OCI-LY7 (cell line): ENCODE data around the gene CDH12.

Source experiments
- EZH2phosphoT487 ChIP-seq: fragments of 200-600 bp; sonication (generic); IDR thresholded peaks from 2 replicates; pipeline ENCODE4 v1.6.1; 2018; ENCODE audit warnings: low read depth, borderline replicate concordance, mild to moderate bottlenecking, mixed run types, antibody characterized with exemption, low read length, moderate library complexity, mixed read lengths
- TF ChIP-seq, protein P1 (sequence below): fragments of 200-600 bp; sonication (generic); conservative IDR thresholded peaks from 2 replicates; pipeline ENCODE4 v1.5.1; 2014; ENCODE audit warnings: mild to moderate bottlenecking, antibody characterized with exemption, low read length, moderate library complexity, mixed read lengths

DNA sequence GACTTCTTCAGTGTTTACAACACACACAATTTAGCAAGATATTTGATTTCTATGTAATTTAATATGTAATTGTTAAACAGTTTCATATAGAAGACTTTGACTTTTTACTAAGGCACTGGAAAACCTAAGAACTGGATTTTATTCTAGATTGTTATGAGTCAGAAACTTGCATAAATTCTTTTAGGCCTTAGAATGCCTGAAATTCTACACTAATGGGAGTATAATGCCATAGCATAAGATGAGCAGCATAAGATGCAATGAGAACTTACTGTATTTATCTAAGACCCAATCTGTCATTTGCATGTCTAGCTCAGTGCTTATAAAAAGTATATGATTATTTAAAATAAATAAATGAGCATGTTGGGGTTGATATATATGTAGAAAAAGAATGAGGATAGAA is 285.2 kb downstream of the CDH12 start:
- TF ChIP-seq, protein P1, sequence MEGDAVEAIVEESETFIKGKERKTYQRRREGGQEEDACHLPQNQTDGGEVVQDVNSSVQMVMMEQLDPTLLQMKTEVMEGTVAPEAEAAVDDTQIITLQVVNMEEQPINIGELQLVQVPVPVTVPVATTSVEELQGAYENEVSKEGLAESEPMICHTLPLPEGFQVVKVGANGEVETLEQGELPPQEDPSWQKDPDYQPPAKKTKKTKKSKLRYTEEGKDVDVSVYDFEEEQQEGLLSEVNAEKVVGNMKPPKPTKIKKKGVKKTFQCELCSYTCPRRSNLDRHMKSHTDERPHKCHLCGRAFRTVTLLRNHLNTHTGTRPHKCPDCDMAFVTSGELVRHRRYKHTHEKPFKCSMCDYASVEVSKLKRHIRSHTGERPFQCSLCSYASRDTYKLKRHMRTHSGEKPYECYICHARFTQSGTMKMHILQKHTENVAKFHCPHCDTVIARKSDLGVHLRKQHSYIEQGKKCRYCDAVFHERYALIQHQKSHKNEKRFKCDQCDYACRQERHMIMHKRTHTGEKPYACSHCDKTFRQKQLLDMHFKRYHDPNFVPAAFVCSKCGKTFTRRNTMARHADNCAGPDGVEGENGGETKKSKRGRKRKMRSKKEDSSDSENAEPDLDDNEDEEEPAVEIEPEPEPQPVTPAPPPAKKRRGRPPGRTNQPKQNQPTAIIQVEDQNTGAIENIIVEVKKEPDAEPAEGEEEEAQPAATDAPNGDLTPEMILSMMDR: no peak
- no peak for TF ChIP-seq EZH2phosphoT487
